GM12878 (cell line): ENCODE results near the gene PNMA1. TPM values are rescaled to one million over a fixed set of nuclear protein-coding genes. Genes with fewer than 3 reads are reported as not detected.
A peak's percentile ranks its signal among the peaks of the same experiment; 100 is the strongest.

Source experiments
- ATAC-seq: fragments of 200-7000 bp; cut with Tn5 transposase; 3 replicates; pipeline ENCODE4 v1.9.1; 2020; ENCODE audit warnings: mild to moderate bottlenecking, moderate library complexity
- BruUV-seq: library from RNA; stranded (reverse); fragments of 400-500 nt; replicated peaks from 2 replicates; lab custom pipeline; 2021; lab: Mats Ljungman, UMichigan
- CTCF ChIA-PET: fragments of 300-600 bp; sonication (Branson Sonifier 250); formaldehyde crosslinking; extraction: SDS; loops from one replicate; lab custom pipeline; 2021; ENCODE audit warnings: inconsistent platforms; lab: Yijun Ruan, JAX
- POLR2A ChIA-PET: fragments of 350-600 bp; formaldehyde crosslinking; extraction: SDS; loops from one replicate; lab custom pipeline; 2021; ENCODE audit warnings: inconsistent platforms; lab: Charles Lee
- RAD21 ChIA-PET: fragments of 300-600 bp; sonication (Branson Sonifier 250); formaldehyde crosslinking; loops from one replicate; lab custom pipeline; 2023; ENCODE audit warnings: antibody characterized with exemption; ENCODE audit not compliant: unreplicated experiment; lab: Charles Lee
- SMC1A ChIA-PET: fragments of 300-600 bp; sonication (Branson Sonifier 250); formaldehyde crosslinking; loops from one replicate; lab custom pipeline; 2023; ENCODE audit not compliant: unreplicated experiment, uncharacterized antibody; lab: Charles Lee
- DNase-seq: peaks from one replicate; pipeline ENCODE4 v3.0.0-alpha.2; 2011; ENCODE audit warnings: low read depth, low spot score
- FAIRE-seq: peaks from 3 replicates; lab custom pipeline; 2011; peaks lifted over from hg19 to GRCh38; lab: Jason Lieb, UNC
- H2AFZ ChIP-seq: 2 replicates; pipeline ENCODE4 v1.6.0; 2011; ENCODE audit warnings: low read depth, low read length, control low read depth; ENCODE audit not compliant: control insufficient read depth
- H3K27ac ChIP-seq: 2 replicates; pipeline ENCODE4 v1.5.1; 2011; ENCODE audit warnings: control low read depth; ENCODE audit not compliant: control insufficient read depth, insufficient read depth
- H3K27me3 ChIP-seq, 2 experiments: replicated peaks in 1 of 2; 2 replicates each; pipeline versions ENCODE4 v1.6.0 to v1.6.1; 2011; ENCODE audit warnings: low read length in 1 of 2; ENCODE audit not compliant: control insufficient read depth in 2 of 2, insufficient read depth in 2 of 2
- H3K36me3 ChIP-seq, 2 experiments: 2 replicates each; pipeline ENCODE4 v1.5.1; 2011; ENCODE audit warnings: low read length in 1 of 2; ENCODE audit not compliant: control insufficient read depth in 2 of 2, insufficient read depth in 2 of 2
- H3K4me1 ChIP-seq: 2 replicates; pipeline ENCODE4 v1.6.1; 2011; ENCODE audit warnings: mild to moderate bottlenecking, low read length, moderate library complexity, mixed read lengths; ENCODE audit not compliant: control insufficient read depth, insufficient read depth
- H3K4me2 ChIP-seq: 2 replicates; pipeline ENCODE4 v1.6.0; 2011; ENCODE audit warnings: control low read depth; ENCODE audit not compliant: control insufficient read depth, insufficient read depth
- H3K4me3 ChIP-seq: fragments of 200-600 bp; sonication (generic); 2 replicates; pipeline ENCODE4 v1.5.1; 2016
- H3K79me2 ChIP-seq: 2 replicates; pipeline ENCODE4 v1.6.0; 2011; ENCODE audit warnings: low read length; ENCODE audit not compliant: control insufficient read depth, insufficient read depth
- H3K9ac ChIP-seq: 2 replicates; pipeline ENCODE4 v1.8.0; 2011; ENCODE audit warnings: low read length, control low read depth, mixed read lengths; ENCODE audit not compliant: control insufficient read depth, insufficient read depth
- H3K9me3 ChIP-seq: replicated peaks from 3 replicates; pipeline ENCODE4 v1.5.1; 2011; ENCODE audit warnings: mild to moderate bottlenecking, low read length; ENCODE audit not compliant: control insufficient read depth, insufficient read depth
- H4K20me1 ChIP-seq: 2 replicates; pipeline ENCODE4 v1.6.0; 2011; ENCODE audit not compliant: control insufficient read depth, insufficient read depth
- BACH1 ChIP-seq: fragments of 450-650 bp; IDR thresholded peaks from 2 replicates; pipeline ENCODE4 v1.6.1; 2017; ENCODE audit warnings: mild to moderate bottlenecking, borderline replicate concordance
- BMI1 ChIP-seq: fragments of 450-650 bp; IDR thresholded peaks from 2 replicates; pipeline ENCODE4 v1.6.1; 2016; ENCODE audit warnings: mild to moderate bottlenecking, moderate library complexity, borderline replicate concordance
- BRCA1 ChIP-seq: IDR thresholded peaks from 2 replicates; pipeline ENCODE4 v1.6.1; 2011; ENCODE audit warnings: low read depth, low read length, improper control_type of control experiment
- KLF5 ChIP-seq: fragments of 450-650 bp; IDR thresholded peaks from 2 replicates; pipeline ENCODE4 v1.6.1; 2014; ENCODE audit warnings: mild to moderate bottlenecking; ENCODE audit not compliant: partially characterized antibody
- NR2C2 ChIP-seq: IDR thresholded peaks from 2 replicates; pipeline ENCODE4 v1.6.1; 2011; ENCODE audit warnings: borderline replicate concordance, low read depth; ENCODE audit not compliant: control insufficient read depth, insufficient read length
- POU2F2 ChIP-seq: IDR thresholded peaks from 3 replicates; pipeline ENCODE4 v1.6.1; 2011; ENCODE audit warnings: low read depth, mild to moderate bottlenecking, low read length, borderline replicate concordance
- RAD21 ChIP-seq: IDR thresholded peaks from 2 replicates; pipeline ENCODE4 v1.6.1; 2011; ENCODE audit warnings: mild to moderate bottlenecking, low read depth, low read length, moderate library complexity; ENCODE audit not compliant: insufficient read depth
- RAD51 ChIP-seq: fragments of 450-650 bp; IDR thresholded peaks from 2 replicates; pipeline ENCODE4 v1.6.1; 2016; ENCODE audit warnings: moderate library complexity, mild to moderate bottlenecking, inconsistent platforms
- RBBP5 ChIP-seq: fragments of 200-600 bp; sonication (generic); conservative IDR thresholded peaks from 2 replicates; pipeline ENCODE4 v1.6.1; 2016
- SRF ChIP-seq, 2 experiments: IDR thresholded peaks; 2 replicates each; pipeline ENCODE4 v1.6.1; 2011; ENCODE audit warnings: low read depth in 2 of 2, low read length in 2 of 2, mild to moderate bottlenecking in 1 of 2, moderate library complexity in 1 of 2
- TCF3 ChIP-seq: IDR thresholded peaks from 2 replicates; pipeline ENCODE4 v1.6.1; 2012; ENCODE audit warnings: low read depth, mild to moderate bottlenecking, low read length, borderline replicate concordance; ENCODE audit not compliant: insufficient read depth
- TCF7 ChIP-seq: IDR thresholded peaks from 2 replicates; pipeline ENCODE4 v1.6.1; 2014; ENCODE audit warnings: antibody characterized with exemption, borderline replicate concordance
- WRNIP1 ChIP-seq: IDR thresholded peaks from 2 replicates; pipeline ENCODE4 v1.6.1; 2011; ENCODE audit warnings: low read depth, low read length, improper control_type of control experiment, borderline replicate concordance
- ZZZ3 ChIP-seq: IDR thresholded peaks from 2 replicates; pipeline ENCODE4 v1.6.1; 2011; ENCODE audit warnings: low read depth; ENCODE audit not compliant: control insufficient read depth, insufficient read length
- WGBS: methylation state at CpG from one replicate; pipeline ENCODE4 v1.1.6; 2016; ENCODE audit warnings: low lambda C conversion rate; ENCODE audit not compliant: insufficient replicate concordance, insufficient coverage; ENCODE audit errors: missing lambda C conversion rate; 5-methylcytosine and 5-hydroxymethylcytosine counted together
- in situ Hi-C: fragments of 300-500 bp; cut with MboI; formaldehyde crosslinking; loops from 9 replicates; pipeline ENCODE4 v1.14.3; 2018; ENCODE audit warnings: mixed read lengths
- intact Hi-C: fragments of 100-400 bp; cut with micrococcal nuclease; formaldehyde crosslinking; loops from one replicate; pipeline ENCODE4 v1.14.2; 2022; ENCODE audit not compliant: unreplicated experiment
- polyA plus RNA-seq, 11 experiments: library from polyadenylated mRNA; depleted of rRNA in 4 of 11; unstranded in 6 of 11; stranded (reverse) in 5 of 11; fragments of >200 nt; fragmentation: Nextera tagmentation in 4 of 11; fragmentation: Illumina TruSeq in 1 of 11; extraction: Ambion mirVana in 4 of 11; extraction: Trizol in 1 of 11; gene quantifications; 1 replicate in 1 of 11; 2 replicates in 10 of 11; pipeline versions ENCODE4 v1.2.1 to v1.2.3, GENCODE V29; 2011 to 2016; ENCODE audit warnings: inconsistent platforms in 2 of 11, missing spikeins in 2 of 11, low read depth in 1 of 11
- total RNA-seq, 4 experiments: library from RNA; depleted of rRNA in 3 of 4; stranded (reverse); fragments of >200 nt in 3 of 4; fragmentation: Illumina TruSeq in 1 of 4; extraction: Trizol in 1 of 4; gene quantifications; 2 replicates each; pipeline versions ENCODE4 v1.2.1 to v1.2.3, GENCODE V29; 2013 to 2021
- TF ChIP-seq, protein P1 (sequence below): IDR thresholded peaks from 2 replicates; pipeline ENCODE4 v1.6.1; 2012; ENCODE audit warnings: low read depth, low read length, improper control_type of control experiment

Gene PNMA1
- total and polyA plus RNA-seq, 10 of the 15 experiments (the other 5 are each of a cell fraction or from before 2014, with no cell fraction given): 1.8 to 39.3 (median 11.1) TPM

DNA sequence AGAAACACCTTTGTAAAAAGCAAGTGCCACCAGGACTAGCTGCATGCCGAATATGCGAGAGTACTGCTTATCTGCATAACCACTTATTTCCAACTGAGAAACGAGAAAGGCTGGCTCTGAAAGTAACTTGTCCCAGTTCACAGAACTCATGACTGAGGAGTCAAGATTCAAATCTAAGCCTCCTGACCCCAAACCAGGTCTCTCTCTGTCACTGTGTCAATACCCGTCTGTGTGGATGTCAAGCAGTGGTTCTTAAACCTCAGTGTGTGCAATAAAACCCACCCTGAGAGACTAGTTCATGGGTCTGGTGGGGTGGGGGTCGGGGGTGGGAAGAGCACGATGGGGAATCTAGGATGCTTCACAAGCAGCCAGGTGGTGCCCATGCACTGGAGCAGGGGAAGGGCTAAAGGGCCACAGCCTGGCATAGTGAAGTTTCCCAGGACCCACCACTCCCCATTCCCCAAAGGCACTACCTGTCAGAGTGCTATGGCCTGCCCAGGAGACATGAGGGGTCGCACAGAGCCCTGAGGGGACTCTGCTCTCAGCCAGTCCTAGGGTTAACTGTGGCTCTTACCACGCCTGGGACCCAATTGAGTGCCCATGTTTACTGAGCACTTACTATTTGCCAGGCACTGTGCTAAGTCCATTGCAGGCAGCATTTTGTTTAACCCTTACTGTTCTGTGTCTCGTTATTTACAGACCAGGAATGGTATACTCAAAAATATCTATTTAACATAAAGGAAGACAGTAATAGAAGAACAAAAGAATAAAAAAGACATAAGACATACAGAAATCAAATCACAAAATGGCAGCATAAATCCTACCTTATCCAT is 33.4 kb upstream of the PNMA1 start:
- WGBS: 10% methylated on average over 9 of the region's 9 CpGs
- FAIRE-seq: no peak
- Histone ChIP-seq H3K79me2 (peaks cover 100% of the 10 kb centered on the region), H3K27me3 (no peaks in the 10 kb centered on the region), H3K4me1 (peaks cover 90% of the 10 kb centered on the region), H3K9me3 (no peaks in the 10 kb centered on the region), H2AFZ (no peak overlapping the region), H3K4me3 (peak overlapping the region; percentile 33), H3K9ac (no peak overlapping the region), H3K36me3 (peaks cover 13 to 15% of the 10 kb centered on the region in 2 experiments), H3K4me2 (peak overlapping the region; percentile 75), H3K27ac (no peak overlapping the region; the same call in 1 of the 2 replicates), H4K20me1 (peaks cover 46% of the 10 kb centered on the region)
- POLR2A ChIA-PET: interaction anchor here (0.6 to 1.3 kb wide), 5 partner anchors 9 to 135 kb away, joined by 3 to 6 read pairs (median 3); no protein-coding TSS in a partner anchor
- CTCF ChIA-PET: interaction anchor here (0.8 to 21.0 kb wide), 6 partner anchors 8 to 76 kb away, joined by 3 to 288 read pairs (median 28); a partner anchor contains a TSS
- SMC1A ChIA-PET: interaction anchor here (1.1 to 9.0 kb wide), 5 partner anchors 7 to 54 kb away, joined by 3 to 87 read pairs (median 6); no protein-coding TSS in a partner anchor
- TF ChIP-seq TCF3: no peak
- TF ChIP-seq RAD51: no peak
- no peak for TF ChIP-seq RAD21
- no peak for TF ChIP-seq SRF (IDR thresholded peaks at IDR 0.05; ENCODE audit: low read depth in 2 of 2, low read length in 2 of 2)
- no peak for TF ChIP-seq RBBP5
- TF ChIP-seq, protein P1, sequence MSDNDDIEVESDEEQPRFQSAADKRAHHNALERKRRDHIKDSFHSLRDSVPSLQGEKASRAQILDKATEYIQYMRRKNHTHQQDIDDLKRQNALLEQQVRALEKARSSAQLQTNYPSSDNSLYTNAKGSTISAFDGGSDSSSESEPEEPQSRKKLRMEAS: no peak
- no peak for TF ChIP-seq KLF5
- TF ChIP-seq POU2F2: no peak
- no peak for TF ChIP-seq NR2C2
- no peak for TF ChIP-seq BRCA1
- no peak for TF ChIP-seq BMI1
- TF ChIP-seq ZZZ3: no peak
- no peak for TF ChIP-seq TCF7
- no peak for TF ChIP-seq WRNIP1
- TF ChIP-seq BACH1: no peak
- DNase-seq: no peak
- in situ Hi-C loops (loop anchor here (25.0 kb wide), 1 partner anchor 290 kb away; no protein-coding TSS in a partner anchor), intact Hi-C loops (no loop called here)
- no TSS peak for BruUV-seq
- no peak for ATAC-seq
- RAD21 ChIA-PET: interaction anchor here (0.8 to 25.6 kb wide), 7 partner anchors 8 to 79 kb away, joined by 3 to 710 read pairs (median 5); a partner anchor contains a TSS
